K562 (cell line): ENCODE measurements around the gene SCRN1. TPM values are rescaled to one million over a fixed set of nuclear protein-coding genes. Genes with fewer than 3 reads are reported as not detected.

ENCODE experiments used
- ATAC-seq: fragments of 200-7000 bp; cut with Tn5 transposase; 3 replicates; pipeline ENCODE4 v1.9.1; 2020; ENCODE audit warnings: moderate library complexity
- BruUV-seq: library from RNA; stranded (reverse); fragments of 400-500 nt; replicated peaks from 2 replicates; lab custom pipeline; 2021; lab: Mats Ljungman, UMichigan
- CTCF ChIA-PET: fragments of 300-600 bp; formaldehyde crosslinking; extraction: SDS; loops from one replicate; lab custom pipeline; 2021; ENCODE audit warnings: low intra/inter-chr PET ratio; lab: Yijun Ruan, JAX
- POLR2A ChIA-PET: fragments of 300-600, 350-650 bp; sonication (Branson Sonifier 250); formaldehyde crosslinking; extraction: SDS; loops from one replicate; lab custom pipeline; 2021; ENCODE audit warnings: antibody characterized with exemption, inconsistent platforms; lab: Yijun Ruan, JAX
- DNase-seq, 4 experiments: peaks; one replicate each; pipeline versions ENCODE4 v3.0.0 to v3.0.0-alpha.2; 2011 to 2018; ENCODE audit warnings: low spot score in 3 of 4, mixed read lengths in 3 of 4; ENCODE audit errors: extremely low read depth in 1 of 4
- FAIRE-seq: peaks from 2 replicates; lab custom pipeline; 2011; peaks lifted over from hg19 to GRCh38; lab: Jason Lieb, UNC
- H2AFZ ChIP-seq: 2 replicates; pipeline ENCODE4 v1.6.0; 2011; ENCODE audit warnings: low read depth, low read length, control low read depth, inconsistent platforms
- H3K27ac ChIP-seq: fragments of 200-600 bp; 3 replicates; pipeline ENCODE4 v1.8.0; 2011; ENCODE audit warnings: low read depth, mild to moderate bottlenecking, control low read depth, inconsistent platforms, low read length, moderate library complexity, mixed read lengths; ENCODE audit errors: extremely low read depth
- H3K27me3 ChIP-seq, 2 experiments: fragments of 300-600 bp in 1 of 2; 2 replicates in 1 of 2; 3 replicates in 1 of 2; pipeline versions ENCODE4 v1.6.0 to v1.8.0; 2011; ENCODE audit warnings: inconsistent platforms in 2 of 2, low read length in 2 of 2, mild to moderate bottlenecking in 1 of 2, mixed read lengths in 1 of 2, moderate library complexity in 1 of 2; ENCODE audit not compliant: control insufficient read depth in 2 of 2, insufficient read depth in 2 of 2
- H3K36me3 ChIP-seq: fragments of 300-600 bp; 3 replicates; pipeline ENCODE4 v1.8.0; 2011; ENCODE audit warnings: mild to moderate bottlenecking, low read length, inconsistent platforms; ENCODE audit not compliant: control insufficient read depth, insufficient read depth
- H3K4me1 ChIP-seq, 2 experiments: fragments of 200-600 bp in 1 of 2; replicated peaks in 1 of 2; 2 replicates in 1 of 2; 3 replicates in 1 of 2; pipeline versions ENCODE4 v1.5.1 to v1.8.0; 2011; ENCODE audit warnings: inconsistent platforms in 2 of 2, low read length in 2 of 2, mild to moderate bottlenecking in 1 of 2, mixed read lengths in 1 of 2, moderate library complexity in 1 of 2; ENCODE audit not compliant: control insufficient read depth in 2 of 2, insufficient read depth in 2 of 2
- H3K4me2 ChIP-seq: 2 replicates; pipeline ENCODE4 v1.6.1; 2011; ENCODE audit warnings: low read length, control low read depth, inconsistent platforms, mixed read lengths; ENCODE audit not compliant: insufficient read depth
- H3K4me3 ChIP-seq: fragments of 200-600 bp; sonication (generic), shearing (Covaris generic); 2 replicates; pipeline ENCODE4 v1.5.1; 2016; ENCODE audit warnings: control low read depth, inconsistent platforms
- H3K79me2 ChIP-seq: fragments of 200-600 bp; 3 replicates; pipeline ENCODE4 v1.8.0; 2011; ENCODE audit warnings: low read length, inconsistent platforms; ENCODE audit not compliant: control insufficient read depth, insufficient read depth
- H3K9ac ChIP-seq, 2 experiments: 2 replicates each; pipeline versions ENCODE4 v1.6.0 to v1.6.1; 2011; ENCODE audit warnings: low read depth in 2 of 2, low read length in 2 of 2, control low read depth in 1 of 2, inconsistent platforms in 1 of 2, mild to moderate bottlenecking in 1 of 2, mixed read lengths in 1 of 2; ENCODE audit not compliant: insufficient read depth in 1 of 2
- H3K9me1 ChIP-seq: one replicate; pipeline ENCODE4 v1.6.0; 2011; ENCODE audit warnings: inconsistent platforms, mild to moderate bottlenecking, low read length, moderate library complexity; ENCODE audit not compliant: control insufficient read depth, insufficient read depth
- H3K9me3 ChIP-seq: replicated peaks from 2 replicates; pipeline ENCODE4 v1.5.1; 2011; ENCODE audit warnings: low read depth, low read length, inconsistent platforms; ENCODE audit not compliant: control insufficient read depth, insufficient read depth
- H4K20me1 ChIP-seq: replicated peaks from 2 replicates; pipeline ENCODE4 v1.6.1; 2011; ENCODE audit warnings: low read length, inconsistent platforms, mixed read lengths; ENCODE audit not compliant: control insufficient read depth, insufficient read depth
- CUX1 ChIP-seq: fragments of 200-800 bp; sonication (Bioruptor generic); IDR thresholded peaks from 2 replicates; pipeline ENCODE4 v1.6.1; 2016; ENCODE audit warnings: missing genetic modification characterization, missing compliant biosample characterization
- JUNB ChIP-seq: fragments of 450-650 bp; formaldehyde crosslinking; conservative IDR thresholded peaks from 2 replicates; pipeline ENCODE4 v1.4.0; 2020; ENCODE audit warnings: mild to moderate bottlenecking
- RBM15 ChIP-seq: fragments of 200-400 bp; formaldehyde crosslinking; IDR thresholded peaks from 2 replicates; pipeline ENCODE4 v1.6.1; 2018; ENCODE audit warnings: mild to moderate bottlenecking, low read length, moderate library complexity; ENCODE audit not compliant: insufficient read depth
- WGBS: fragments of 100-300 bp; shearing (Covaris generic); methylation state at CpG from one replicate; pipeline ENCODE4 v1.1.6; 2016; ENCODE audit warnings: low coverage, mixed read lengths; ENCODE audit not compliant: insufficient coverage; ENCODE audit errors: missing lambda C conversion rate; 5-methylcytosine and 5-hydroxymethylcytosine counted together
- in situ Hi-C: fragments of 300-500 bp; cut with MboI; formaldehyde crosslinking; loops from 4 replicates; pipeline ENCODE4 v1.15.0; 2018; ENCODE audit warnings: inconsistent platforms, mixed read lengths
- intact Hi-C: fragments of 100-400 bp; cut with micrococcal nuclease; formaldehyde crosslinking; loops from 2 replicates; pipeline ENCODE4 v1.14.2; 2022
- polyA plus RNA-seq, 8 experiments: library from polyadenylated mRNA; depleted of rRNA in 4 of 8; stranded (reverse) in 5 of 8; unstranded in 3 of 8; fragments of >200 nt; fragmentation: Nextera tagmentation in 2 of 8; fragmentation: Illumina TruSeq in 1 of 8; extraction: Ambion mirVana in 2 of 8; extraction: Trizol in 1 of 8; gene quantifications; 2 replicates each; pipeline versions ENCODE4 v1.2.1 to v1.2.3, GENCODE V29; 2011 to 2014; ENCODE audit warnings: inconsistent platforms in 1 of 8, missing spikeins in 1 of 8
- total RNA-seq, 7 experiments: library from RNA; depleted of rRNA in 6 of 7; stranded (reverse); fragments of >200 nt in 6 of 7; fragmentation: Illumina TruSeq in 2 of 7; extraction: Trizol in 2 of 7; gene quantifications; 2 replicates each; pipeline versions ENCODE4 v1.2.1 to v1.2.3, GENCODE V29; 2011 to 2021; ENCODE audit warnings: low replicate concordance in 1 of 7

SCRN1 gene
- total and polyA plus RNA-seq, 9 of the 15 experiments (the other 6 are each of a cell fraction or from before 2014, with no cell fraction given), result 0.13 to 1.4 (median 0.20) TPM

GRCh38 chr7:29956487-29956836 lies 33.1 kb downstream of the SCRN1 start:
- intact Hi-C loops, result no loop called here
- Histone ChIP-seq H3K9me1 (no peaks in the 10 kb centered on the region), H3K27me3 (peaks cover 10 to 21% of the 10 kb centered on the region in 2 experiments; a peak in 4 of 5 replicates), H3K79me2 (no peaks in the 10 kb centered on the region), H4K20me1 (no peaks in the 10 kb centered on the region), H2AFZ (no peak overlapping the region), H3K36me3 (no peaks in the 10 kb centered on the region), H3K27ac (no peak overlapping the region), H3K9ac (no peak overlapping the region), H3K4me3 (no peak overlapping the region), H3K9me3 (no peaks in the 10 kb centered on the region), H3K4me2 (no peak overlapping the region), H3K4me1 (no peaks in the 10 kb centered on the region)
- ChIA-PET POLR2A (interaction anchor here (0.6 kb wide), 1 partner anchor 15 kb away, joined by 3 read pairs; no protein-coding TSS in a partner anchor), CTCF (no interaction called here)
- no peak for ATAC-seq
- BruUV-seq, result no TSS peak
- FAIRE-seq, result no peak
- no peak for DNase-seq
- WGBS, result 2% methylated on average over 3 of the region's 3 CpGs
- TF ChIP-seq JUNB (no peak), RBM15 (no peak), CUX1 (CRISPR knock-in tag) (no peak)
- in situ Hi-C loops, result no loop called here
